ENCODE data around the gene PPL. TPM values are rescaled to one million over a fixed set of nuclear protein-coding genes. Genes with fewer than 3 reads are reported as not detected.

PPL gene
- total RNA-seq, 1 donor from 2014 or later: not detected

Other genes with a start within 250 kb of the PPL start
- 34.1 and 35.5 TPM in 2 replicates for gene NUDT16L1, start 243.6 kb downstream of the PPL start, total RNA-seq
- 18.6 and 20.6 TPM in 2 replicates for gene ANKS3, start 202.9 kb downstream of the PPL start, total RNA-seq
- gene DNAAF8, start 202.6 kb downstream of the PPL start, total RNA-seq: 0.11 TPM in 1 of 2 replicates, not detected in the other
- 16.6 and 18.1 TPM in 2 replicates for gene ZNF500, start 170.0 kb downstream of the PPL start, total RNA-seq
- gene SEPTIN12, start 148.8 kb downstream of the PPL start, total RNA-seq: not detected in 2 replicates
- gene SMIM22, start 141.8 kb downstream of the PPL start, total RNA-seq: not detected in 2 replicates
- gene ROGDI, start 134.5 kb downstream of the PPL start, total RNA-seq: 5.1 and 5.5 TPM in 2 replicates
- 104 and 112 TPM in 2 replicates for gene GLYR1, start 89.9 kb downstream of the PPL start, total RNA-seq
- gene UBN1, start 89.7 kb downstream of the PPL start, total RNA-seq: 33.8 and 34.2 TPM in 2 replicates
- gene SEC14L5, start 21.2 kb upstream of the PPL start, total RNA-seq: not detected in 2 replicates
- gene NAGPA, start 96.8 kb upstream of the PPL start, total RNA-seq: 9.8 and 11.1 TPM in 2 replicates
- not detected in 2 replicates for gene C16orf89, start 128.8 kb upstream of the PPL start, total RNA-seq
- gene ALG1, start 134.7 kb upstream of the PPL start, total RNA-seq: 29.4 and 35.0 TPM in 2 replicates
- 21.7 and 23.9 TPM in 2 replicates for gene EEF2KMT, start 160.6 kb upstream of the PPL start, total RNA-seq

Measured in activated T-helper 2 cell treated with anti-CD3 and anti-CD28 coated beads, Interferon-gamma antibody, Interleukin-2, Interleukin-4, amounts not matched to agents 10 μg/mL and 5 μg/mL and 100 μg/mL, durations not matched to agents 14 hours and 24 hours and 36 hours (primary cell).